Keratinocyte (primary cell): ENCODE results near the gene ATP6V1C2.

Experiments
- CTCF ChIP-seq, 3 experiments: IDR thresholded peaks in 1 of 3; conservative IDR thresholded peaks in 1 of 3; optimal IDR thresholded peaks in 1 of 3; 2 replicates in 2 of 3; 3 replicates in 1 of 3; pipeline versions ENCODE3 to v1.5.1; 2011; ENCODE audit warnings: low read length in 3 of 3, mild to moderate bottlenecking in 3 of 3, moderate library complexity in 2 of 3, control low read depth in 1 of 3, inconsistent platforms in 1 of 3; ENCODE audit not compliant: insufficient read depth in 2 of 3; ENCODE audit errors: extremely low read depth in 1 of 3
- EZH2 ChIP-seq: IDR thresholded peaks from one replicate; pipeline ENCODE4 v1.6.1; 2012; ENCODE audit warnings: inconsistent platforms, mild to moderate bottlenecking, low read length, moderate library complexity

DNA sequence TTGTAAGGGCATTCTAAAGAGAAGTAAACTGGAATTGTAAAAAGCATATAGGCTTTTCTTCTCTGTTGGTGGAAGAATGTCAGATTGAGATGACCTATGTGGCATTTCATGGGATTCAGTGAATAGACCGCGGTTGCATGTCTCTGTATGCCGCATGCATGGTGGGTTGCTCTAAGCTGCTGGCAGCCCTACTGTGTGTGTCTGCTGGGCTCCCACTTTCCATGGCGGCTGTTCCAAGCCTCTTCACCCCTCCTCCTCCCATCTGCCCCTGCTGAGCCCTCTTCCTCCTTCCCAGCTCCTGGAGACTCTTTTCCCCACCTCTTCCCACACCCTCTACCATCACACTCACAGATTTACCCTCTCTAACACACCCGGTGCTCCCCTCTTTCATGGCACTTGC, 12.6 kb downstream of the ATP6V1C2 start:
- TF ChIP-seq CTCF (optimal IDR thresholded peaks at IDR 0.05 in 1 of 3, IDR thresholded peaks at IDR 0.05 in 1 of 3, conservative IDR thresholded peaks at IDR 0.05 in 1 of 3; ENCODE audit: extremely low read depth in 1 of 3, insufficient read depth in 2 of 3, low read length in 3 of 3) = no peak
- TF ChIP-seq EZH2 = no peak
